GM12891 (cell line): ENCODE measurements around the gene DSCAM.

ENCODE experiments used
- POLR2A ChIP-seq: IDR thresholded peaks from 2 replicates; pipeline ENCODE4 v1.6.1; 2011; ENCODE audit warnings: low read depth, low read length, control low read depth
- POLR2AphosphoS5 ChIP-seq: IDR thresholded peaks from 2 replicates; pipeline ENCODE4 v1.6.1; 2011; ENCODE audit warnings: low read depth, low read length, control low read depth
- TAF1 ChIP-seq: IDR thresholded peaks from 2 replicates; pipeline ENCODE4 v1.6.1; 2011; ENCODE audit warnings: low read depth, low read length, control low read depth

GRCh38 chr21:40060083-40060677 is 786.8 kb downstream of the DSCAM start:
- TF ChIP-seq POLR2A = no peak
- TF ChIP-seq POLR2AphosphoS5 = no peak
- TF ChIP-seq TAF1 = no peak
